Measurements from ENCODE around the gene CHGA.
A peak's percentile ranks its signal among the peaks of the same experiment; 100 is the strongest.

CHGA gene

GRCh38 chr14:92906420-92906819, 16.5 kb upstream of the CHGA start:
- DNase-seq, result no peak

GRCh38 chr14:92906823-92907222, 16.1 kb upstream of the CHGA start:
- no peak for DNase-seq

- no peak for DNase-seq
Measured at GRCh38 chr14:92907316-92907911, 15.5 kb upstream of the CHGA start.

GRCh38 chr14:92914087-92914656, 8.8 kb upstream of the CHGA start:
- DNase-seq, result peak; percentile 11

- DNase-seq, result no peak
Measured at GRCh38 chr14:92916201-92916600, 6.7 kb upstream of the CHGA start.

GRCh38 chr14:92917041-92917940, 5.7 kb upstream of the CHGA start:
- no peak for DNase-seq

- DNase-seq, result no peak
Measured at GRCh38 chr14:92917956-92918355, 5.0 kb upstream of the CHGA start.

GRCh38 chr14:92920001-92920400, 2.9 kb upstream of the CHGA start:
- DNase-seq, result no peak

GRCh38 chr14:92922155-92922735, 705 bp upstream of the CHGA start:
- DNase-seq, result no peak

GRCh38 chr14:92923744-92924103, 774 bp downstream of the CHGA start:
- no peak for DNase-seq

- no peak for DNase-seq
Measured at GRCh38 chr14:92924247-92924646, 1.3 kb downstream of the CHGA start.

- DNase-seq, result no peak
Measured at GRCh38 chr14:92925446-92925845, 2.5 kb downstream of the CHGA start.

GRCh38 chr14:92926180-92926845, 3.4 kb downstream of the CHGA start:
- no peak for DNase-seq

- no peak for DNase-seq
Measured at GRCh38 chr14:92926931-92927330, 4.0 kb downstream of the CHGA start.

GRCh38 chr14:92927349-92928257, 4.7 kb downstream of the CHGA start:
- DNase-seq, result no peak

GRCh38 chr14:92928258-92928629, 5.3 kb downstream of the CHGA start:
- no peak for DNase-seq

GRCh38 chr14:92928961-92929688, 6.2 kb downstream of the CHGA start:
- no peak for DNase-seq

GRCh38 chr14:92929689-92930608, 7.0 kb downstream of the CHGA start:
- DNase-seq, result no peak

GRCh38 chr14:92930737-92931602, 8.0 kb downstream of the CHGA start:
- DNase-seq, result peak; percentile 5

Measured in fibroblast of upper back skin (primary cell).